HEK293T (cell line): ENCODE data around the gene SERPINA4.

ENCODE experiments used
- CTCF ChIA-PET: fragments of 350-600 bp; formaldehyde crosslinking; extraction: SDS; loops from one replicate; lab custom pipeline; 2021; ENCODE audit warnings: antibody characterized with exemption, inconsistent platforms; lab: Yijun Ruan, JAX
- POLR2A ChIA-PET: fragments of 350-600 bp; formaldehyde crosslinking; extraction: SDS; loops from one replicate; lab custom pipeline; 2020; ENCODE audit warnings: antibody characterized with exemption, inconsistent platforms; lab: Yijun Ruan, JAX
- DNase-seq: peaks from one replicate; pipeline ENCODE4 v3.0.0; 2012; ENCODE audit warnings: mixed read lengths; ENCODE audit errors: extremely low spot score
- ARNT ChIP-seq: fragments of 450-650 bp; IDR thresholded peaks from 2 replicates; pipeline ENCODE4 v1.6.1; 2017; ENCODE audit warnings: mild to moderate bottlenecking
- BHLHE40 ChIP-seq: fragments of 450-650 bp; IDR thresholded peaks from 2 replicates; pipeline ENCODE4 v1.6.1; 2016; ENCODE audit warnings: mild to moderate bottlenecking, moderate library complexity, borderline replicate concordance
- CTBP1 ChIP-seq: fragments of 450-650 bp; IDR thresholded peaks from 2 replicates; pipeline ENCODE4 v1.6.1; 2016; ENCODE audit warnings: borderline replicate concordance
- ELF4 ChIP-seq: fragments of 450-650 bp; IDR thresholded peaks from 2 replicates; pipeline ENCODE4 v1.6.1; 2017; ENCODE audit warnings: antibody characterized with exemption
- FOXA1 ChIP-seq: fragments of 450-650 bp; IDR thresholded peaks from 2 replicates; pipeline ENCODE4 v1.6.1; 2016; ENCODE audit warnings: mild to moderate bottlenecking
- FOXK2 ChIP-seq: fragments of 450-650 bp; IDR thresholded peaks from 2 replicates; pipeline ENCODE4 v1.6.1; 2016; ENCODE audit warnings: mild to moderate bottlenecking
- FOXM1 ChIP-seq: fragments of 450-650 bp; IDR thresholded peaks from 2 replicates; pipeline ENCODE4 v1.6.1; 2017; ENCODE audit warnings: mild to moderate bottlenecking, borderline replicate concordance
- HDGF ChIP-seq: fragments of 450-650 bp; IDR thresholded peaks from 2 replicates; pipeline ENCODE4 v1.6.1; 2017; ENCODE audit warnings: antibody characterized with exemption, borderline replicate concordance
- L3MBTL2 ChIP-seq: fragments of 450-650 bp; conservative IDR thresholded peaks from 2 replicates; pipeline ENCODE4 v1.6.1; 2016; ENCODE audit warnings: mild to moderate bottlenecking
- LEF1 ChIP-seq: fragments of 450-650 bp; IDR thresholded peaks from 2 replicates; pipeline ENCODE4 v1.6.1; 2017; ENCODE audit warnings: mild to moderate bottlenecking, borderline replicate concordance
- NFRKB ChIP-seq: fragments of 450-650 bp; IDR thresholded peaks from 2 replicates; pipeline ENCODE4 v1.6.1; 2016; ENCODE audit warnings: mild to moderate bottlenecking, moderate library complexity
- SP1 ChIP-seq: fragments of 450-650 bp; IDR thresholded peaks from 2 replicates; pipeline ENCODE4 v1.6.1; 2017
- SUZ12 ChIP-seq: fragments of 450-650 bp; IDR thresholded peaks from 2 replicates; pipeline ENCODE4 v1.6.1; 2016; ENCODE audit warnings: mild to moderate bottlenecking
- TARDBP ChIP-seq: fragments of 450-650 bp; IDR thresholded peaks from 2 replicates; pipeline ENCODE4 v1.6.1; 2016
- ZNF384 ChIP-seq: fragments of 450-650 bp; IDR thresholded peaks from 2 replicates; pipeline ENCODE4 v1.6.1; 2016
- TF ChIP-seq, protein P1 (sequence below): fragments of 450-650 bp; IDR thresholded peaks from 2 replicates; pipeline ENCODE4 v1.6.1; 2016

The SERPINA4 gene

DNA sequence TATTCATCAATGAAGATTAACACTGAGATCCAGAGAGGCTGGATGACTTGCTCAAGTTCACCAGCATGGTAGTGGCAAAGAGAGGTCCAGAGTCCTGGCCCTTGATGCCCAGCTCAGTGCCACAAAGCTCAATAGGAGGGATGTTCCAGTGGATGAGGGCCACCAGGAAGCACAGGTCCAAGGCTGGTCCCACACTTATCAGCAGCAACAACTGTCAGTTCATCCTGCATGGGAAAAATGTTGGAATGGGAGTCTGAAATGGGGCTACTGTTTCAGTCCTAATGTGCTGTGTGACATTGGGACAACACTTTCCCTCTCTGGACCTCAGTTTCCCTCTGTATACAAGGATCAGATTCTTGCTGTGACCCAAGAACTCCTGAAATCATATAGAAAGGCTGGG is 31.2 kb downstream of the SERPINA4 start:
- ChIA-PET POLR2A (no interaction called here), CTCF (no interaction called here)
- TF ChIP-seq CTBP1, result no peak
- TF ChIP-seq NFRKB, result no peak
- no peak for TF ChIP-seq LEF1
- TF ChIP-seq SP1, result no peak
- TF ChIP-seq ZNF384, result no peak
- no peak for TF ChIP-seq L3MBTL2
- TF ChIP-seq FOXA1, result no peak
- no peak for TF ChIP-seq FOXM1
- TF ChIP-seq TARDBP, result no peak
- TF ChIP-seq SUZ12, result no peak
- DNase-seq, result no peak

DNA sequence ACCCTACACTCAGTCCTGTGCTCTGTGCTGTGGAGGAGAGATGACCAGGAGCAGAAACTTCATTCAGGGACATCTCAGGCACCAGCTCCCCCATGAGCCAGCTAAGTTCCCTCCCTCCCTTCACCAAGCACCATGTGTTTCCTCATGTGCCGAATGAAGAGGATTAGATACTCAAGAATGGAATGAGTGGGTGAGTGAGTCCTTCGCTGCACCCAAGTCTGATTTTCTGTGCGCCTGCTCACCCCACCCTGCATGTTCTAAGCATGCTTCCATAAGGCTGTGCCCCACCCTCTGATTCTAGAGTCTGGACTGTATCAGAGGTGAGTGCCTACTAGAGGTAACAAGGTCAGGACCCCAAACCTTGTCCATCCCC is 32.1 kb downstream of the SERPINA4 start:
- TF ChIP-seq SP1, result no peak
- DNase-seq, result no peak
- POLR2A ChIA-PET, result no interaction called here
- CTCF ChIA-PET, result no interaction called here

DNA sequence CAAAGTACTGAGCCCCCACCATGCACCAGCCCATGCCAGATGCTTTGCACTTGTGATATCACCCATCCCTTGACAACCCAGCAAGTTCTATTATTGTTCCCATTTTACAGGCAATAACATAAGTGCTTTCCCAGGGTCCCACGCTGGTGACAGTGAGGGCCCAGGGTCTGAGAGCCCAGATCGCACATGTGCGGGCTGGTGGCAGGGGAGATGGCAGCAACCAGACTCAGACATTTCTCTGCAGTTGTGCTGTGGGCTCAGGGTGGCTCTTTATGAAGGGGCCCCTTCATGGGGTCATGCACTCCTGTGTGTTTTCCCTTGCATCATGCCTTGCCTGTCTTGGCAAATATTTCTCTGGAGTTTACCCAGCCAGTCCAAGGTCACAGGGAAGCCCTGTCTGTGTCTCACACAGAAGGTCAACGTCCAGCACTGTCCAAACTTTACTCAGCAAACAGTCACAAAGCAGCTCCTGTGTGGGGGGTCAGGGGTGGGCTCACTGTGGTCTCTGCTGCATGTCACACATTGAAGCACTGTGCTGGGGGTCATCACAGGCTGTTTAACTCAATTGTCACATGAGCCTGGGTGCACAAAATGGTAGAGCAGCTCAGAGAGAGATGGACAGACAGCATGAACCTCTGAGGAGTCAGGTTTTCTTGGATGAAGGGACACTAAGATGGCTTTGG is 32.6 kb downstream of the SERPINA4 start:
- POLR2A ChIA-PET, result no interaction called here
- DNase-seq, result no peak
- TF ChIP-seq FOXA1, result no peak
- TF ChIP-seq LEF1, result no peak
- no peak for TF ChIP-seq SP1
- no peak for TF ChIP-seq TARDBP
- CTCF ChIA-PET, result no interaction called here

DNA sequence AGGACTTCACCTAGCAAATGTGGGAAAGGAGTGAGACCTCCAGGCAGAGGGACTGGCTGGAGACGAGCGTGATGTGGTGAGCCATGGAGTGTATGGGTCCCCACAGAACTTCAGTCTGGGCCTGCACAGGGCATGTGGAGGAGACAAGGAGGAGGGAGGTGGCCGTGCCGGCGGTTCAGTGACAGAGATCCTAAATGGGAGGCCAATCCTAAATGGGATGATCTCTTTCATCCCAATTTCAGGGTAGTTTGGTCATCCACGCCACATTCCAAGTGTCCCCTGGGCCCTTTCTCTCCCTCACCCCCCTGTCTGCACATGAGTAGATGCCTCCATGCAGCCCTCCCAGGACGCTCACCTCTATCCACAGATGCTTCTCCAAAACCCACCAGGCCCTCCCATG is 33.2 kb downstream of the SERPINA4 start:
- no peak for DNase-seq
- CTCF ChIA-PET, result no interaction called here
- TF ChIP-seq CTBP1 (no peak), SP1 (no peak), ZNF384 (no peak), FOXK2 (no peak)
- TF ChIP-seq, protein P1, sequence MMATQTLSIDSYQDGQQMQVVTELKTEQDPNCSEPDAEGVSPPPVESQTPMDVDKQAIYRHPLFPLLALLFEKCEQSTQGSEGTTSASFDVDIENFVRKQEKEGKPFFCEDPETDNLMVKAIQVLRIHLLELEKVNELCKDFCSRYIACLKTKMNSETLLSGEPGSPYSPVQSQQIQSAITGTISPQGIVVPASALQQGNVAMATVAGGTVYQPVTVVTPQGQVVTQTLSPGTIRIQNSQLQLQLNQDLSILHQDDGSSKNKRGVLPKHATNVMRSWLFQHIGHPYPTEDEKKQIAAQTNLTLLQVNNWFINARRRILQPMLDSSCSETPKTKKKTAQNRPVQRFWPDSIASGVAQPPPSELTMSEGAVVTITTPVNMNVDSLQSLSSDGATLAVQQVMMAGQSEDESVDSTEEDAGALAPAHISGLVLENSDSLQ, result no peak
- POLR2A ChIA-PET, result no interaction called here

DNA sequence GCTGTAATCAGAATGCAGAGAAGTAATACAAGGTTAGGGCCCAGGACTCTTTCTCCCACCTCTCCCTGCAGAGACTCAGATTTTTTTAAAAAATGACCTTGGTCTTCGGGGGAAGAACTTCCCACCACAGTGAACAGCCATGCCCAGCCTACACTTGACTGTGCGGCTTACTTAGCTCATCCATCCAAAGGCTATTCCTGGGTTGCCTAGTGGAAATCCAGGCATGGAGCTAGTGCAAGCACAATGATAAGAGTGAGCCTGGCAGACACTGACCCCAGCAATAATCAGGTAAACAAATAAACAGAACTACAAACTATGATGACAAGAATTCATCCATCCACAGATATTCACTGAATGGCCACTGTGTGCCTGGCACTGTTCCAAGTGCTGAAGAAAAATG is 34.7 kb downstream of the SERPINA4 start:
- DNase-seq, result no peak
- CTCF ChIA-PET, result no interaction called here
- POLR2A ChIA-PET, result no interaction called here
- TF ChIP-seq SP1 (no peak), BHLHE40 (no peak), FOXA1 (no peak), ZNF384 (no peak), FOXK2 (no peak), ARNT (no peak), ELF4 (no peak), L3MBTL2 (no peak)

DNA sequence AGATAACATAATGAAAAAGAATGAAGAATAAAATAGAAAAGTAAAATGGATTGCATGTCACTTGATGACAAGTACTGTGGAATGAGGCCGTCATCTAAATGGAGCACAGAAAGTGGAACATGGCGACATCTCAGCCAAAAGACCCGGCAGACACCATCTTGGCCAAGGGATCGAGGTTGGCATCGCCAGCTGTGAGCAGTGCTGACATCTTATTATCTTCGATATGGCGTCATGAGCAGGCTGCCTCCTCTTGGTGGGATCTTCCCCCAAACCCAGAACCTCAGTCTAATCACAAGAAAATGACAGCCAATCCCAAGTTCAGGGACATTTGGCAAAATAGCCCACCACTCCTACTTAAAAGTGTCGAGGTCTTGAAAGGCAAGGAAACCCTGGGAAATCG is 35.1 kb downstream of the SERPINA4 start:
- no peak for TF ChIP-seq LEF1
- TF ChIP-seq ELF4, result no peak
- TF ChIP-seq, protein P1, result no peak
- no peak for TF ChIP-seq ARNT
- TF ChIP-seq NFRKB, result no peak
- TF ChIP-seq FOXK2, result no peak
- no peak for DNase-seq
- POLR2A ChIA-PET, result no interaction called here
- CTCF ChIA-PET, result no interaction called here

DNA sequence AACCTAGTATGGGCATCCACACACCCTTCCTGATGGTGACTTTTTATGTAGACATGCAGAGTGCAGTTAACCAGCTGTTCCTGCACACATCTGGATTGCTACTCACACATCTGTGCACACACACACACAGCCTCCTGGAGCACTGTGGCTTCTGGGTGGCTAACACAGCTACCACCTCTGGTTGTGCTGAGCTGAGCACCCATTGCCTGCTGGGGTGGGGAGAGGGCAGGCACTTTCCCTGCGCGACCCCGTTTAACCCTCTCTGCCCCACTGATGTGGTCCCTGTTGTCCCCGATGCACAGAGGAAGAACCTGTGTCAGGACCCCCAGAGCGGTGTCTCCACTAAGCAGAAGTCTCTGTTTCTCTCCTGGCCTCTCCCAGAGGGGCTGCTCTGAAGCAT is 36.5 kb downstream of the SERPINA4 start:
- TF ChIP-seq FOXK2, result no peak
- TF ChIP-seq L3MBTL2, result no peak
- no peak for TF ChIP-seq ZNF384
- no peak for TF ChIP-seq BHLHE40
- TF ChIP-seq SUZ12, result no peak
- TF ChIP-seq NFRKB, result no peak
- TF ChIP-seq ELF4, result no peak
- no peak for TF ChIP-seq FOXM1
- no peak for DNase-seq
- POLR2A ChIA-PET, result no interaction called here
- CTCF ChIA-PET, result no interaction called here

DNA sequence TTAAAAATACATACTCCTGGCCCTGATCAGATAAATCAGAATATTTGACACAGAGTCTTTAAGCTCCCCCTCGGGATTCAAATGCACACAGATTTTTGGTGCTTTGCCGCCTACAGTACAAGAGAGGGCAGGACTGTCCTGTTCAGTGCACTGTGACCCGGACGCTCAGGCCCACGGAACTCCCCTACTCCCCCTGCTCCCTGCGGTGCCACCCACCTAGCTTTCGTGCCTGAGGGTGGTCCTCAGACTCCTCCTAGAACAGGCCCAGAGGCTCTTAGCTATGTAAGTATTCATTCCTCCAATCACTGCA is 37.2 kb downstream of the SERPINA4 start:
- POLR2A ChIA-PET, result no interaction called here

More for the DNA sequence above, 37.2 kb downstream of the SERPINA4 start:
- CTCF ChIA-PET, result no interaction called here
- TF ChIP-seq SUZ12 (no peak), SP1 (no peak), ZNF384 (no peak), ELF4 (no peak), BHLHE40 (no peak), NFRKB (no peak), CTBP1 (no peak), LEF1 (no peak), HDGF (no peak), FOXK2 (no peak), FOXM1 (no peak), TARDBP (no peak), L3MBTL2 (no peak)
- TF ChIP-seq, protein P1, result no peak
- no peak for DNase-seq
